CD4-positive, alpha-beta T cell (primary cell): Measurements from ENCODE around the gene SAP130. TPM values are rescaled to one million over a fixed set of nuclear protein-coding genes. Genes with fewer than 3 reads are reported as not detected.

Source experiments
- ATAC-seq: fragments of 200-7000 bp; cut with Tn5 transposase; one replicate; pipeline ENCODE4 v1.10.0; 2022; ENCODE audit warnings: mild to moderate bottlenecking; ENCODE audit not compliant: poor library complexity
- CTCF ChIA-PET: fragments of 350-600 bp; sonication (Branson Sonifier 250); formaldehyde crosslinking; loops from one replicate; lab custom pipeline; 2021; ENCODE audit warnings: antibody characterized with exemption, inconsistent platforms; lab: Charles Lee
- POLR2A ChIA-PET: fragments of 350-600 bp; sonication (Branson Sonifier 250); formaldehyde crosslinking; loops from one replicate; lab custom pipeline; 2021; ENCODE audit warnings: antibody characterized with exemption, inconsistent platforms; lab: Charles Lee
- DNase-seq, 14 experiments: peaks; one replicate each; pipeline ENCODE4 v3.0.0-alpha.2; 2013 to 2020; ENCODE audit warnings: mixed read lengths in 2 of 14
- H3K27ac ChIP-seq, 2 donors: one replicate each; pipeline versions ENCODE4 v1.5.1 to v1.7.0; 2013; ENCODE audit warnings: low read length in 2 of 2, low read depth in 1 of 2, mild to moderate bottlenecking in 1 of 2
- H3K27me3 ChIP-seq, 2 experiments: 1 replicate in 1 of 2; 2 replicates in 1 of 2; pipeline versions ENCODE4 v1.6.1 to v1.7.0; 2013; ENCODE audit warnings: low read length in 2 of 2, control low read depth in 1 of 2, mild to moderate bottlenecking in 1 of 2, moderate library complexity in 1 of 2; ENCODE audit not compliant: insufficient read depth in 2 of 2, control insufficient read depth in 1 of 2
- H3K36me3 ChIP-seq: one replicate; pipeline ENCODE4 v1.6.1; 2013; ENCODE audit warnings: low read length, control low read depth; ENCODE audit not compliant: insufficient read depth
- H3K4me1 ChIP-seq: one replicate; pipeline ENCODE4 v1.6.1; 2013; ENCODE audit warnings: low read length, control low read depth; ENCODE audit not compliant: insufficient read depth
- H3K4me3 ChIP-seq: one replicate; pipeline ENCODE4 v1.5.1; 2013; ENCODE audit warnings: mild to moderate bottlenecking, low read length, moderate library complexity
- H3K9me3 ChIP-seq, 2 experiments: 1 replicate in 1 of 2; 2 replicates in 1 of 2; pipeline versions ENCODE4 v1.6.1 to v1.7.0; 2013; ENCODE audit warnings: low read length in 2 of 2, mild to moderate bottlenecking in 2 of 2, control low read depth in 1 of 2, moderate library complexity in 1 of 2; ENCODE audit not compliant: control insufficient read depth in 1 of 2, insufficient read depth in 1 of 2
- H3K27ac Mint-ChIP-seq: one replicate; pipeline ENCODE4 v1.8.0; 2020; ENCODE audit warnings: mixed read lengths
- H3K27me3 Mint-ChIP-seq: one replicate; pipeline ENCODE4 v1.8.0; 2021; ENCODE audit warnings: mixed read lengths
- H3K36me3 Mint-ChIP-seq: one replicate; pipeline ENCODE4 v1.8.0; 2021; ENCODE audit warnings: low read depth, mixed read lengths
- H3K4me1 Mint-ChIP-seq: one replicate; pipeline ENCODE4 v1.8.0; 2021; ENCODE audit warnings: low read depth, mixed read lengths
- H3K4me3 Mint-ChIP-seq: one replicate; pipeline ENCODE4 v1.8.0; 2020; ENCODE audit warnings: mild to moderate bottlenecking, mixed read lengths
- H3K9me3 Mint-ChIP-seq: one replicate; pipeline ENCODE4 v1.8.0; 2020; ENCODE audit warnings: mixed read lengths
- intact Hi-C, 2 experiments: fragments of 100-400 bp; cut with DNase I in 1 of 2; cut with micrococcal nuclease in 1 of 2; formaldehyde crosslinking; loops; one replicate each; pipeline versions ENCODE4 v1.15.1 to v1.9.0; 2023 to 2025; cut with DNase I, micrococcal nuclease
- total RNA-seq, 174 experiments: library from RNA in 2 of 174; stranded (reverse) in 2 of 174; gene quantifications; one replicate each; pipeline ENCODE4 v1.2.3 and lab custom pipeline; 2021 to 2026
- TF ChIP-seq, protein P1 (sequence below): fragments of 200-600 bp; IDR thresholded peaks from one replicate; pipeline ENCODE4 v1.8.0; 2022; ENCODE audit warnings: antibody characterized with exemption, mild to moderate bottlenecking

SAP130 gene
- total RNA-seq, 2 experiments from 2014 or later: 19.2 to 21.0 TPM

GRCh38 chr2:128016620-128017019, 11.2 kb downstream of the SAP130 start:
- ChIA-PET POLR2A (no interaction called here), CTCF (no interaction called here)
- ATAC-seq (no peak), DNase-seq (no peak)
- no peaks in the 10 kb centered on the region for H3K9me3 Mint-ChIP-seq
- TF ChIP-seq, protein P1, sequence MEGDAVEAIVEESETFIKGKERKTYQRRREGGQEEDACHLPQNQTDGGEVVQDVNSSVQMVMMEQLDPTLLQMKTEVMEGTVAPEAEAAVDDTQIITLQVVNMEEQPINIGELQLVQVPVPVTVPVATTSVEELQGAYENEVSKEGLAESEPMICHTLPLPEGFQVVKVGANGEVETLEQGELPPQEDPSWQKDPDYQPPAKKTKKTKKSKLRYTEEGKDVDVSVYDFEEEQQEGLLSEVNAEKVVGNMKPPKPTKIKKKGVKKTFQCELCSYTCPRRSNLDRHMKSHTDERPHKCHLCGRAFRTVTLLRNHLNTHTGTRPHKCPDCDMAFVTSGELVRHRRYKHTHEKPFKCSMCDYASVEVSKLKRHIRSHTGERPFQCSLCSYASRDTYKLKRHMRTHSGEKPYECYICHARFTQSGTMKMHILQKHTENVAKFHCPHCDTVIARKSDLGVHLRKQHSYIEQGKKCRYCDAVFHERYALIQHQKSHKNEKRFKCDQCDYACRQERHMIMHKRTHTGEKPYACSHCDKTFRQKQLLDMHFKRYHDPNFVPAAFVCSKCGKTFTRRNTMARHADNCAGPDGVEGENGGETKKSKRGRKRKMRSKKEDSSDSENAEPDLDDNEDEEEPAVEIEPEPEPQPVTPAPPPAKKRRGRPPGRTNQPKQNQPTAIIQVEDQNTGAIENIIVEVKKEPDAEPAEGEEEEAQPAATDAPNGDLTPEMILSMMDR: no peak
- Histone ChIP-seq H3K4me1 (no peaks in the 10 kb centered on the region), H3K4me3 (no peak overlapping the region), H3K27ac (no peak overlapping the region), H3K9me3 (no peaks in the 10 kb centered on the region), H3K27me3 (no peaks in the 10 kb centered on the region), H3K36me3 (peaks cover 63% of the 10 kb centered on the region)
- no peaks in the 10 kb centered on the region for H3K4me1 Mint-ChIP-seq
- H3K36me3 Mint-ChIP-seq: peaks cover 74% of the 10 kb centered on the region
- no peak overlapping the region for H3K27ac Mint-ChIP-seq
- intact Hi-C loops: no loop called here
- H3K27me3 Mint-ChIP-seq: no peaks in the 10 kb centered on the region
- no peak overlapping the region for H3K4me3 Mint-ChIP-seq

DNA sequence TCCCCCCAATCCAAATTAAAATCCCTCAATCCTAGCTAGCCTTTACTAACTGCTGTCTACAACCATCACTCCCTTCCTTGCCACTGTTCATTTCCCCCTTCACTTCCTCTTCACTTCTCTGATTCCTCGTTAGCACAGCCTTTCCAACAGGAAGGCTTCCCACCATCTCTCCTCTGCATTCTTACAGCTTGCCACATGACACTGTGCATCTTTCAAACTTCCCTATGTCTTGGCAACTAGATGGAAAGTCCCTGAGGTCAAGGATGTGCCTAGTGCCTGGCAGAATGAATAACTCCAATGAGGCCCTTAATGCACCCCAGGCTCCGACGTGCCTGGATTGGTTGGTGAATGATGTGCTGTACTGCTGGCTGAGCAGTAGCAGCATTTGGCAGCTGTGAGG, 15.2 kb downstream of the SAP130 start:
- H3K4me3 Mint-ChIP-seq: no peak overlapping the region
- H3K4me1 Mint-ChIP-seq: no peaks in the 10 kb centered on the region
- ChIA-PET CTCF (no interaction called here), POLR2A (no interaction called here)
- no peak overlapping the region for H3K27ac ChIP-seq
- H3K27me3 Mint-ChIP-seq: no peaks in the 10 kb centered on the region
- H3K4me3 ChIP-seq: no peak overlapping the region
- no peaks in the 10 kb centered on the region for H3K9me3 Mint-ChIP-seq
- H3K27me3 ChIP-seq: no peaks in the 10 kb centered on the region
- no peaks in the 10 kb centered on the region for H3K9me3 ChIP-seq
- DNase-seq: no peak
- peaks cover 95% of the 10 kb centered on the region for H3K36me3 Mint-ChIP-seq
- intact Hi-C loops: no loop called here
- H3K4me1 ChIP-seq: no peaks in the 10 kb centered on the region
- H3K36me3 ChIP-seq: peaks cover 97% of the 10 kb centered on the region
- ATAC-seq: no peak
- TF ChIP-seq, protein P1: no peak
- H3K27ac Mint-ChIP-seq: no peak overlapping the region

DNA sequence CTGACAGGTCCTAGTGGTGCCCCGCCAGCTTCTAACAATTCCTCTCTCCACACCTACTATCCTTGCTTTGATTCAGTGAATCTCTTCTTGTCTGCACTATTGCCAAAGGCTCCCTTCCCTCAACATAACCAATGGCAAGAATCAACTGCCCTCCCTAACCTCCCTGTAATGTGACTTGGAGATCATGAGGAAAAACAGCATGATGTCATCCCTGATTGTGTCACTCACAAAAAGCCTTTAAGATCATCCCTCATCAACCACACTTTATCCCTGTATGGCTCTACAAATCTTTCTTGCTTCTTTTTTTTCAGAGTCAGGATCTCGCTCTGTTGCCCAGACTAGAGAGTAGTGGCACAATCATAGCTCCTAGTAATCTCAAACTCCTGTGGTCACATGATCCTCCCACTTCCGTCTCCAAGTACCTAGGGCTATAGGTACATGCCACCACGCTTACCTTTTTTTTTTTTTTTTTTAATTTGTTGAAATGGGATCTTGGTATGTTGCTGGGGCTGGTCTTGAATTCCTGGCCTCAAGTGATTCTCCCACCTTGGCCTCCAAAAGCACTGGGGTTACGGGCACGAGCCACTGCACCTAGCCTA, 19.7 kb downstream of the SAP130 start:
- TF ChIP-seq, protein P1: no peak
- Mint-ChIP-seq H3K4me1 (no peaks in the 10 kb centered on the region), H3K4me3 (no peak overlapping the region), H3K27me3 (no peaks in the 10 kb centered on the region), H3K36me3 (peaks cover 94% of the 10 kb centered on the region), H3K27ac (no peak overlapping the region), H3K9me3 (no peaks in the 10 kb centered on the region)
- Histone ChIP-seq H3K27ac (no peak overlapping the region), H3K4me1 (no peaks in the 10 kb centered on the region), H3K9me3 (no peaks in the 10 kb centered on the region), H3K27me3 (no peaks in the 10 kb centered on the region), H3K36me3 (peaks cover 87% of the 10 kb centered on the region), H3K4me3 (no peak overlapping the region)
- POLR2A ChIA-PET: no interaction called here
- CTCF ChIA-PET: no interaction called here
- intact Hi-C loops: no loop called here
- no peak for ATAC-seq
- DNase-seq: no peak
